Measurements from ENCODE around the gene TAGLN. TPM values are rescaled to one million over a fixed set of nuclear protein-coding genes. Genes with fewer than 3 reads are reported as not detected.
"Not testable (repeated sequence)": the region's sequence is repeated elsewhere in the genome, so short reads cannot be mapped to it uniquely, and the experiment has no call there.

The TAGLN gene
- polyA plus RNA-seq, 3 donors: 115 to 160 (median 145) TPM

DNA sequence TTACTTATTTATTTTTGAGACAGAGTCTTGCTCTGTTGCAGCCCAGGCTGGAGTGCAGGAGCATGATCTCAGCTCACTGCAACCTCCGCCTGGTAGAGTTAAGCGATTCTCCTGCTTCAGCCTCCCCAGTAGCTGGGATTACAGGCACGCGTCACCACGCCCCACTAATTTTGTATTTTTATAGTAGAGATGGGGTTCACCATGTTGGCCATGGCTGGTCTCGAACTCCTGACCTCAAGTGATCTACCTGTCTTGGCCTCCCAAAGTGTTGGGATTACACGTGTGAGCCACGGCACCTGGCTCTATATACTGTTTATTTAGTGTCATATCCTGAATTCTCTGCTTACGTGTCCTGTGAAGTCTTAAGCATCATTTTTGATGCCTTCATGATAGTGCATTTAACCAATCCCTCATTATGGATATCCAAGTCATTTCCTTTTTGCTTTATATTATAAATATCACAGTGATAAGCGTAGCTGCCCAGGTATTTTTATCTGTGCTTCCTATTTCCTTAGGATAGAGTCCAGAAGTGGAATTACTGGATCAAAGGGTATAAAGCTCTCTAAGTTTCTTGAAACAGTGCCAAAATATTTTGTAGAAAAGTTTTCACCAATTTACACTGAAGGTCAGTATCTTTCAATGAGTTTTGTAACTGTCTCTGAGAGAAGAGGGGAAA is 21.5 kb upstream of the TAGLN start:
- no peak for DNase-seq (ENCODE audit: extremely low read depth in 1 of 11, low read depth in 9 of 11, low spot score in 4 of 11)

DNA sequence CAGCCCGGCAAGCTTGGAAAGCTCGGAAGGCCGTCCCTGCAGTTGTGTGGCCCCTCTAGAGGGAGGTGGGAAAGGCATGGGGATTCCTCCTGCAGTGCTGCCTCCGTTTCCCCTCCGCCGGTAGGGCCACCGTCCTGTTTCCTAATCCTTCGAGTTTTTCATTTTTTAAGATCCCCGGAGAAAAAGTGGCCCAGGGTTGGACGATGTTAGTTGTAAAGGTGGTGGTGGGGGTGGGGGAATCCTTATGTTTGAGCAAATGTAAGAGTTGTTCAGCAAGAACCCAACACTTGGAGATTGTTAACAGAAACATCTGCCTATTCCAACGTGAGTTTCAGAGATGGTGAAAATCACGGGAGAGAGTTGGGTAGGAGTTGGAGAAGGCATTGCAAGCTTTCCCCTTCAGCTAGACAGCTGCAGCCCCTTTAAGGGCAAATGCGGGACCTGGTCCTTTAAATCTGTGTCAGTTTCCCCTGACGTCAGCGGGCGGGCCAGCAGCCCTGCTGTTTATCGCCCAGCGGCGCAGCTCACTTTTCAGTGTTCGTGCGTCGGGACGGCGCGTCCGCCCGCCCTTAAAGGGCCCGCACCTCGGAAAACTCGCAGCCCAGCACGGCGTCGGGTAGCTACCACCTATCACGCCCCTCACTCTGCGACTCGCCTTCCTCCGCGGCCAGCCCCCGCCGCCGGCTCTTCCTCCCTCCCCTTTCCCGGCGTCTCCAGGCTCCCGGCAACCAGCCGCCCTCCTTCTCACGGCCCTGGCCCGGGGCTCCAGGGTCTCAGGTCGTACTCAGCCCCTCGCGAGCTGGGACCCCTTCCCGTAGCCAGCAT is 20.7 kb upstream of the TAGLN start, which contains the start of gene SIDT2:
Gene SIDT2 (plus strand): TSS at position 534 of the 825 bp plus-strand sequence. CDS start 521 bp downstream, outside the sequence.
- DNase-seq (ENCODE audit: extremely low read depth in 1 of 11, low read depth in 9 of 11, low spot score in 4 of 11): peak; percentile 84 to 96 (median 94)

DNA sequence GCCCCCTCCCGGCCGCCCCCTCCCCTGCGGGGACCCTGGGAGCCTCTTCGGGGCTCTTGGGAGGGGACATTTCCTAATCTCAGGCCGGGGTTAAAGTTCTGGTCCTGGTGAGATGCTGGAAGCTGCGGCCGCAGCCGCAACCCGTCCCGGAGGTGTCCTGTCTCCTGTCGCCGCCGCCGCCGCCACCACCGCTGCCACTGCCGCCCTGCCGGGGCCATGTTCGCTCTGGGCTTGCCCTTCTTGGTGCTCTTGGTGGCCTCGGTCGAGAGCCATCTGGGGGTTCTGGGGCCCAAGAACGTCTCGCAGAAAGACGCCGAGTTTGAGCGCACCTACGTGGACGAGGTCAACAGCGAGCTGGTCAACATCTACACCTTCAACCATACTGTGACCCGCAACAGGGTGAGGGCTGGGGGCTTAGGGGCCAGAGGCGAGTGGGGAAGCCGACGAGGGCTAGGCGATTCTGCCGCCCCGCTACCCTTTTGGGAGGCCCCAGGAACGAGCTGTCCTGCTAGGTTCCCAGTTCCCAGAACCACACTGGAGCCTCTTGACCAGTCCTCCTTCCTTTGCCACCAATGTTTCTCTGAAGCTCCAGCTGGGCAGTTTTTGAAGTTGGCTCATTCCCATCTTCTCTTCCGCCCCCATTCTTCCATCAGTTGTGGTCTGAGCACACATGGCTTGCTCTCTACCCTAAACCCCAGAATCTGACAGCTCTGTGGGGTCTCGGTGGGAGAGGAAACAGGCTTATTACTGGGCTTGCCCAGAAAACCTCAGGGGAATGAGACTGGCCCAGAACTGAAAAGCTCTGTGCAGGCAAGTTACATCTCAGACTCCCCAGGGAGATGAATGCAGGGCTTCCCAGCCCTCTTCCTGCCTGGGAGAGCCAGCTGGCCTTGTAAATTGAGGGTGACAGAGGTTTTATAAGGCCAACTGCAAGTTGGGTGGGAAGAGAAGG is 19.8 kb upstream of the TAGLN start:
- DNase-seq (ENCODE audit: extremely low read depth in 1 of 11, low read depth in 9 of 11, low spot score in 4 of 11): no peak

GRCh38 chr11:117180020-117180419 is 19.1 kb upstream of the TAGLN start:
- no peak for DNase-seq (ENCODE audit: extremely low read depth in 1 of 11, low read depth in 9 of 11, low spot score in 4 of 11)

DNA sequence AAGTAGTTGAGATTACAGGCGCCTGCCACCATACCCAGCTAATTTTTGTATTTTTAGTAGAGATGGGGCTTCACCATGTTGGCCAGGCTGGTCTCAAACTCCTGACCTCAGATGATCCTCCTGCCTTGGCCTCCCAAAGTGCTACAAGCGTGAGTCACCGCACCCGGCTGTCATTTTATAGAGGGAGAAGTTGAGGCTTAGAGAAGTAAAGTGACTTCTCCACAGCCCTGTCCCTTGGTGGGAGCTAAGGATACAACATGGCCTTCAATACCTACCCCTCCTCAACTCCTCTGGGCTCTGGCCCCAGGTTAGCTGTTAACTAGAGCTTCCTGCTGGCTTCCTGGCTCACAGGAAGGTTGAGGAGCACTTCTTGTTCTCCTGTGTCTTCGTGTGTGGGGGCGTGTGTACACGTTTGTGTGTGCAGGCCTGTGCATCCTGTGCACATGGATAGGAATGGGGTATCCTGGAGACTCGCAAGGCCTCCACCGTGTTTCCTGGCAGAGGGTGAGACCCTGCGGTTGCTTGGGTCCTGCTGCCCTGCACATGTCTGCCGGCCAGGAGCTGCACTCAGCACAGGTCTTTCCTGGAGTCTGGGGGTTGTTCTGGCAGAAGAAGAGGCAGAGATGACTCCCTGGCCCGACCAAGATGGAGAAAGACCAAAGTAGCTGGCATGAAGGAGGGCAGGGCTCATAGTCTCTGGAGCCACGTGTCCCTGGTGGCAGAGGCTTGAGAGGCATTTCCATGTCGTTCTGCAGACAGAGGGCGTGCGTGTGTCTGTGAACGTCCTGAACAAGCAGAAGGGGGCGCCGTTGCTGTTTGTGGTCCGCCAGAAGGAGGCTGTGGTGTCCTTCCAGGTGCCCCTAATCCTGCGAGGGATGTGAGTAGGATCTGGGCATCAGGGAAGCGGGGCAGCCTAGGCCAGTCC is 18.2 kb upstream of the TAGLN start:
- DNase-seq (ENCODE audit: extremely low read depth in 1 of 11, low read depth in 9 of 11, low spot score in 4 of 11): no peak

- DNase-seq (ENCODE audit: extremely low read depth in 1 of 11, low read depth in 9 of 11, low spot score in 4 of 11): no peak
Observed at GRCh38 chr11:117181586-117182550, 17.3 kb upstream of the TAGLN start.

GRCh38 chr11:117182551-117182935 is 16.6 kb upstream of the TAGLN start:
- no peak for DNase-seq (ENCODE audit: extremely low read depth in 1 of 11, low read depth in 9 of 11, low spot score in 4 of 11)

- not testable (repeated sequence) for DNase-seq (ENCODE audit: extremely low read depth in 1 of 11, low read depth in 9 of 11, low spot score in 4 of 11)
Observed at GRCh38 chr11:117183178-117183577, 16.0 kb upstream of the TAGLN start.

DNA sequence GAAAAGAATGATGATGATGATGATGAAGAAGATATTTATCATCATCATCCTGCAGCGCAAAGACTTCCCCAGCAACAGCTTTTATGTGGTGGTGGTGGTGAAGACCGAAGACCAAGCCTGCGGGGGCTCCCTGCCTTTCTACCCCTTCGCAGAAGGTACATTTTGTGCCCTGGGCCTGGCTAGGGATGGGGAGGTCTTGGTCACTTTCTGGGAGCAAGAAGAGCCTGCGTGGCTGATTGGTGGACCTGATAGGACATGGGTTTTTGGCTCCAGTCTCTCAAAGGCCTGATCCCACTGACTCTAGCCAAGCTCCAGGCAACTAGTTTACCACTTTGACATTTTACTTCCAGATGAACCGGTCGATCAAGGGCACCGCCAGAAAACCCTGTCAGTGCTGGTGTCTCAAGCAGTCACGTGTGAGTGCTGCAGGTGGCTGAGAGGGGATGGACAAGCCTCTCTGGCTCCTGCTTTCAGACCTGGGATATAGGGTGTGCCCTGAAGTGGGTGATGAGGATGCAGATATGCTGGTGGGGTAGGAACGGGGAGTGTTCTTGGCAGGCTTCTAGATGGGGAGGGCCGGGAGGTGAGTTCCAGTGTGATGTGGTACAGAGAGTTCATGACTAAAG is 15.3 kb upstream of the TAGLN start:
- no peak for DNase-seq (ENCODE audit: extremely low read depth in 1 of 11, low read depth in 9 of 11, low spot score in 4 of 11)

DNA sequence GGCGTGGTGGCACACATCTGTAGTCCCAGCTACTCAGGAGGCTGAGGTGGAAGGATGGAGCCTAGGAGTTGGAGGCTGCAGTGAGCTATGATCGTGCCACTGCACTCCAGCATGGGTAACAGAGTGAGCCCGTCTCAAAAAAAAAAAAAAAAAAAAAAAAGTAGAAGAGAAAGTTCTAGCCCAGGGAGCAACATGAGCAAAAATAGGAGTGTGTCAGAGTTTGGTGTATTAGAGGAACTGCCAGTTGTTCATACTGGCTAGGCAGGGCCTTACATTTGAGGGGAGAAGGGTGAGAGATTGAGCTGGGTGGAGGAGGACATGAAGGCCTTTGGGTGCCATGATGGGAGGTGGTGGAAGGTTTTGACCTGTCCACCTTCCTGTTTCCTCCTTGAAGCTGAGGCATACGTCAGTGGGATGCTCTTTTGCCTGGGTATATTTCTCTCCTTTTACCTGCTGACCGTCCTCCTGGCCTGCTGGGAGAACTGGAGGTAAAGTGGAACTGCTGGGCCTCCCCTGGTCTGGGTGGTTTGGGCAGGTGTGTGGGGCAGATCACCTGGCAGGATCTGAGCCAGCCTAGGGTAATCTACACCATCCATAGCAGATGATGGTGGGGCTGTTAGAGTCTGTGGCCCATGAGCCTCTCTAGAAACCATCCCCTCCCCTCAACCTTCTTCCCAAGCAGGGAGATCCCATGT is 13.3 kb upstream of the TAGLN start:
- DNase-seq (ENCODE audit: extremely low read depth in 1 of 11, low read depth in 9 of 11, low spot score in 4 of 11): no peak

- no peak for DNase-seq (ENCODE audit: extremely low read depth in 1 of 11, low read depth in 9 of 11, low spot score in 4 of 11)
Observed at GRCh38 chr11:117186431-117186761, 12.8 kb upstream of the TAGLN start.

DNA sequence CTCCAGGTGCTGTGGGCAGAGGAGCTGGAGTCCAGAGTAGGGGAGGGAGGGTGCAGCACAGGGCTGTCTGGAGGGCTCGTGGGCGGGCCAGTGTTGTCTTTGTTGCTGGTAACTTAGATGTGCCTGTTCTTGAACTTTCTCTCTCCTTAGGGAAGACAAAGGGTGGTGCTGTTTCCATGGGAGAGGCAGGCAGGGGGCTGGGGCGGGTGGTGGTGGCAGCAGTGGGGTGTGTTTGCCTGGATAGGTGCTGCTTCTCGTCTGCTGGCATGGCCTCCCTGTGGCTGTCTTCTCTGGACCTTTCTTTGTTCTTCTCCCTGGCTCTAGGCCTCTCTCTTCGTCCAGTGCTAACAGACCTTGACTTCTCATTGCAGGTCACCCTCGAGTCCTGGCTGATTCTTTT is 12.2 kb upstream of the TAGLN start:
- DNase-seq (ENCODE audit: extremely low read depth in 1 of 11, low read depth in 9 of 11, low spot score in 4 of 11): no peak

- DNase-seq (ENCODE audit: extremely low read depth in 1 of 11, low read depth in 9 of 11, low spot score in 4 of 11): no peak
Observed at GRCh38 chr11:117187428-117187798, 11.8 kb upstream of the TAGLN start.

DNA sequence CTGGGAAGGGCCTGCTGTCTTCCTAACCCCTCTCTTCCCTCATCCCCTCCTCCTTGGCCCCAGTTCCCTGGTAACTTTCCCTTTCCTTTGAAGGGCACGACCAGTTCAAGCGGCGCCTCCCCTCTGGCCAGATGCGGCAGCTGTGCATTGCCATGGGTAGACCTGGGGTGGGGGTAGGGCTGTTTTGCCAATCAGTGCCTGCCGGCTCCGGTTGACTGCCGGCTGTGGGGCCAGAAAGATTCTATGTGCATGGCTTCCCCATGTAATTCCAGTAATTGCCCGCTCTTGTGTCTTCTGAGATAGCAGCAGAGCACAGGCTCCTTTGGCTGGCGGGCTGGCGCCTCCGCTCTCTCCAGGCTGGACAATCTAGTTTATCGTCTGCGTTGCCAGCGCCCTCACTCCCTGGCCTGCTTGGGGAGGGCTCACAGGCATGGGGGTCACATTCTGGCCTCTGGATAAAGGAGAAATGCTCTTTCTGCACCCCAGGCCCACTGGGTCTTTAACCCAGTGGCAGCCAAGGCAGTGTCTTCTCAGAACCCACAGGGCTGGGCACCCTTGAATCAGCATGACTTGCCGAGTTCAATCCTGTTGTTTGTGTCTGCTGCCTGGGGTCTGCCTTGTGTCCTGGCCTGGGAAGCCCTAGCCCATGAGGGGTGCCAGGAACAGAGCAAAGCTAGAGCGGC is 11.2 kb upstream of the TAGLN start:
- DNase-seq (ENCODE audit: extremely low read depth in 1 of 11, low read depth in 9 of 11, low spot score in 4 of 11): no peak

- no peak for DNase-seq (ENCODE audit: extremely low read depth in 1 of 11, low read depth in 9 of 11, low spot score in 4 of 11)
Observed at GRCh38 chr11:117188620-117189081, 10.5 kb upstream of the TAGLN start.

Data from renal cortex interstitium (tissue), 11 donors.